Activated T-helper 9 cell treated with anti-CD3 and anti-CD28 coated beads, Interleukin-2, amount 50 U/mL, for 16 hours (primary cell): ENCODE measurements around the gene VEZT.

ENCODE experiments used
- DNase-seq: peaks from one replicate; pipeline ENCODE4 v3.0.0-alpha.2; 2020; ENCODE audit warnings: low read depth

Gene VEZT

GRCh38 chr12:95200128-95200894 lies 17.3 kb upstream of the VEZT start:
- DNase-seq = no peak

GRCh38 chr12:95201056-95201670 lies 16.4 kb upstream of the VEZT start:
- DNase-seq = no peak

- DNase-seq = no peak
Measured at GRCh38 chr12:95202691-95203486, 14.7 kb upstream of the VEZT start.

GRCh38 chr12:95203487-95204030 lies 14.0 kb upstream of the VEZT start:
- DNase-seq = no peak

GRCh38 chr12:95204141-95204866 lies 13.3 kb upstream of the VEZT start:
- DNase-seq = no peak

GRCh38 chr12:95205016-95205624 lies 12.5 kb upstream of the VEZT start:
- no peak for DNase-seq

GRCh38 chr12:95205685-95206084 lies 11.9 kb upstream of the VEZT start:
- no peak for DNase-seq

GRCh38 chr12:95206916-95207315 lies 10.7 kb upstream of the VEZT start:
- no peak for DNase-seq

GRCh38 chr12:95207407-95207806 lies 10.2 kb upstream of the VEZT start:
- DNase-seq = no peak

GRCh38 chr12:95208678-95209077 lies 8.9 kb upstream of the VEZT start:
- DNase-seq = no peak

GRCh38 chr12:95212586-95212985 lies 5.0 kb upstream of the VEZT start:
- no peak for DNase-seq

- no peak for DNase-seq
Measured at GRCh38 chr12:95213119-95213518, 4.5 kb upstream of the VEZT start.

- DNase-seq = no peak
Measured at GRCh38 chr12:95213928-95214327, 3.7 kb upstream of the VEZT start.

GRCh38 chr12:95214466-95214865 lies 3.1 kb upstream of the VEZT start:
- no peak for DNase-seq

- no peak for DNase-seq
Measured at GRCh38 chr12:95215949-95216348, 1.7 kb upstream of the VEZT start.

GRCh38 chr12:95216711-95217376 lies 763 bp upstream of the VEZT start:
- no peak for DNase-seq

GRCh38 chr12:95218150-95219133 lies 835 bp downstream of the VEZT start:
- peak; percentile 4 for DNase-seq

GRCh38 chr12:95220190-95220589 lies 2.6 kb downstream of the VEZT start:
- DNase-seq = no peak

- DNase-seq = no peak
Measured at GRCh38 chr12:95220726-95221125, 3.1 kb downstream of the VEZT start.
